KG1 (cell line): Measurements from ENCODE around the gene SPNS3.

Experiments
- DNase-seq: peaks from one replicate; lab custom pipeline; 2025; lab: John Stamatoyannopoulos, UW

Gene SPNS3

DNA sequence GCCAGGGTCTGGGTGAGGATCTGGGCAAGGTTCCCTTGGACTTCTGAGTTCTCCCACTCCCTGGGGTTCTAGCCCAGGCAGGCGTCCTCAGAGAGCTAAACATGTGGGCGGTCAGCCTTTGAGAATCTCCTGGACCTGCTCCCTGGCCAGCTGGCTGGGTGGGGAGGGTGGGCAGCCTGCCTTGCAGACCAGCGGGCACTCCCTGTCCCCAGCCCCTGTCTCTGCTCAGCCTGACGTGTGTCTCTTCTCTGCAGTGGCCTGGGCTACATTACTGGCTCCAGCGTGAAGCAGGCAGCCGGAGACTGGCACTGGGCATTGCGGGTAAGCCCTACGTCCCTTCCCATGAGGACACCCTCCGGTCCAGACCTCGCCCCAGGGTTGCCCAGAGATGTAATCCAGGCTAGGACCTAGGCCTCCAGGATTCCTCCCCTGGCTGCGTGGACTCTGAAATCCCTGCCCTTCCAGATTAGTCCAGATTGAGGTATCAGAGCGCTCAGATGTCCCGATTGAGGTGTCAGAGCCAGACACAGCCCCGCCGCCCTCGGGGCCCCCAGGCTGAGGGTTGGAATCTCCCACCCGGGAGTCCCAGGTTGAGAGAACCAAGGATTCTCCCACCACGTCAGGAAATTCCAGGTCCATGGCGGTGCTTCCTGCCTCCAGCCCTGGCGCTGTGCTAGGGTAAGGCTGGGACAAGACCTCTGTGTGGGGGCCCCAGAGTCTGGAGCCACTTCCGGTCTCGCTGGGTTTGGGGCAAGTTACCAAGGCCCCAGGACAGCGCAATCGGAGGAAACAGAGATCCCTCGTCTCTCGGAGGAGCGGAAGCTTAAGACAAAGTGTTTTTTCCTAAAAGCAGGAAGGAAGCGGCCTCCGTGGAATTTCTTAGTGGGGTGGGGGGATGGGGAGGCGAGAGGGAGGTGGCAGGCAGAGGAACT, 97.3 kb downstream of the SPNS3 start:
- DNase-seq = no peak

DNA sequence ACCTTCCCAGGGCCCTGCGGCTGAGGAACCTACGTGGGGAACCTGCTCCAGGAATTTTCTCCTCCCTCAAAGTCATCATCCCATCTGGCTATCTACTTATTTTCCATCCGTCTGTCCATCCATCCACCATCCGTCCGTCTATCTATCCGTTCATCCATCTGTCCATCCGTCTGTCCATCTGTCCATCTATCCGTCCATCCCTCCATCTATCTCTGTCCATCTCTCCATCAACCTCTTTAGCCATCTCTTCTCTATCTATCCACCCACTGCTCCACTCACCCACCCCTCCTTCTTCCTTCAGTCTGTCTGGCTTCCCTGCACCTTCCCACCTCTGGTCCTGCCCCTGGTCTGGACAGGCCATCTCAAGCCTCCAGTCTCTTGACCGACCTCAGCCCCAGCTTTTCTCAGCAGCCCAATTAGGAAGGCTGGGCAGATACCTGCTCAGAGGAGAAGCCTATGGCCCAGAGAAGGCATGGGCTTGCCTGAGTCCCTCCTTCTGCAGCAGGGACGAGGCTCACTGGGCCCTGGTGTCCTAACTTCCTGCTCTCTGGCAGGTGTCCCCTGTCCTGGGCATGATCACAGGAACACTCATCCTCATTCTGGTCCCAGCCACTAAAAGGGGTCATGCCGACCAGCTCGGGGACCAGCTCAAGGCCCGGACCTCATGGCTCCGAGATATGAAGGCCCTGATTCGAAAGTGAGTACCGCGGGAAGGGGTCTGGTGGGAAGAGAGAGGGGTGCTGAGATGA, 98.4 kb downstream of the SPNS3 start:
- no peak for DNase-seq

DNA sequence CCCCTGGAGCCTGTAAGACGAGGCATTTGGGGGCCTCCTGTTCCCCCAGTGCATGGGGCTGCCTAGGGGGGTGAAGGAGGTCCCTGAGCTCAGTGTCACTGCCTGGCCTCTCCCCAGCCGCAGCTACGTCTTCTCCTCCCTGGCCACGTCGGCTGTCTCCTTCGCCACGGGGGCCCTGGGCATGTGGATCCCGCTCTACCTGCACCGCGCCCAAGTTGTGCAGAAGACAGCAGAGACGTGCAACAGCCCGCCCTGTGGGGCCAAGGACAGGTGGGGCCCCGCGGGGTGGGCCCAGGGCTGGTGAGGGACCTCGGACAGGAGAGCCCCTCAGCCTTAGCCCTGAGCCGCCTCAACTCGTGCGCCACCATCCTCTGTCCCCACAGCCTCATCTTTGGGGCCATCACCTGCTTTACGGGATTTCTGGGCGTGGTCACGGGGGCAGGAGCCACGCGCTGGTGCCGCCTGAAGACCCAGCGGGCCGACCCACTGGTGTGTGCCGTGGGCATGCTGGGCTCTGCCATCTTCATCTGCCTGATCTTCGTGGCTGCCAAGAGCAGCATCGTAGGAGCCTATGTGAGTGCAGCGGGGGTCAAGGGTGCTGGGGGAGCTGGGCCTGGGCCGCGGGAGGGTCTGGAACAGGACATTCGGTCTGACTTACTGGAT, 99.3 kb downstream of the SPNS3 start:
- no peak for DNase-seq

DNA sequence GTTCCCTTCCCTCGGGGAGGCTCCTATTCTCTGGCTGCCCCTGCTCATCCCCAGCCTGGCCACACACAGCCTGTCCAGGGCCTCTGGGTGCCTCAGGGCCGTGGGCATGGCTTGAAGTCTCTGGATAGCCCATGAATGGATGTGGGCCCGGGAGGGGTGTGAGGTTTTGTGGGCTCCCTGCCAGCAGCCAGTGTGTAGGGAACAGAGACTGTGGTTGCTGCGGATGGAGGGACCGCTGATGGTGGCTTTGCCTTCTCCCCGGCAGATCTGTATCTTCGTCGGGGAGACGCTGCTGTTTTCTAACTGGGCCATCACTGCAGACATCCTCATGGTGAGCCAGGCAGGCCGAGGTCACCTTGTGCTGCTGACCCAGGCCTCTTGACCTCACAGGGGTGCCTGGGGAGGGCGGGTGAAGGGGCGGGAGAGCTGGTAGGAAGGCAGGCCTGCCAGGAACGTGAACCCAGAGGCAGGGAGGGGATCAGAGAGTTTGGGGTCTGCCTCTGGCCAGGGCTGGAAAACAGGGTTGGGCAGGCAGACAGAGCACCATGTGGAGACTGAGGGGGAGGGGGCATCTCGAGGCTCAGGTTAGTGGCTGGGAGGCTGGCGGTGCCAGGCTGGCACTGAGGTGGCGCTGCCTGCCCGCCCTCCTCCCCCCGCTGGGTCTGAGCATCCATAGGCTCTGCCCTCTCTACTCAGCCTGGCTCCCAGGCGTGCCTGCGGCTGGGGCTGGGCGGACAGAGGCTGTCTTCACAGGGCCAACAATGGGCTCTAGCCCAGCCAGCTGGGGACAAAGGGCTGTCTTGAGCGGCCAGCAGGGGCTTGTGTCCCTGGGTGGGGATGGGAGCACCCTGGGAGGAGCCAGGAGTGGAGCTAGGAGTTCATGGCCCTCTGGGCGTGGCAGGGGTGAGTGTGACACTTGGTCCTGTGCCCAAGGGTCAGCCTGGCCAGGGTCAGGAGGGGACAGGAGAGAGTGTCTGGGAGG, 100.1 kb downstream of the SPNS3 start:
- no peak for DNase-seq

DNA sequence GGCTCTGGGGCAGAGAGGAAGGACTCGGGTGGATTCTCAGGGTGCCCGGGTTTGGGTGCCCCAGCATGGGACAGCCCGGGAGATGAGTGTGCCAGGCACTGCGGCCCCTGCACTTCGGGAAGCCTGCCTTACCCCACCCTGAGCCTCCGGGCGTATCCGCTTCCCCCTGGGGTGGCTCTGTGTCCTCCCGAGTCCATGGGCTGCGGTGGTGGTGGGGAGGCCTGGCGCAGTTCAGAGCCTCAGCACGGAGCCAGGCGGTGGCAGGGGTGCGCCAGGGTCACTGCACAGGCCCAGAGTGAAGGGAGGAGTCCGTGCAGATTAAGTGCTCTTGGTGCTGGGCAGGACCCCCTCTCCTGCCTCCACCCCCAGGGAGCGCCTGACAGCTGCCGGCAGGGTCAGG, 100.8 kb downstream of the SPNS3 start:
- no peak for DNase-seq

DNA sequence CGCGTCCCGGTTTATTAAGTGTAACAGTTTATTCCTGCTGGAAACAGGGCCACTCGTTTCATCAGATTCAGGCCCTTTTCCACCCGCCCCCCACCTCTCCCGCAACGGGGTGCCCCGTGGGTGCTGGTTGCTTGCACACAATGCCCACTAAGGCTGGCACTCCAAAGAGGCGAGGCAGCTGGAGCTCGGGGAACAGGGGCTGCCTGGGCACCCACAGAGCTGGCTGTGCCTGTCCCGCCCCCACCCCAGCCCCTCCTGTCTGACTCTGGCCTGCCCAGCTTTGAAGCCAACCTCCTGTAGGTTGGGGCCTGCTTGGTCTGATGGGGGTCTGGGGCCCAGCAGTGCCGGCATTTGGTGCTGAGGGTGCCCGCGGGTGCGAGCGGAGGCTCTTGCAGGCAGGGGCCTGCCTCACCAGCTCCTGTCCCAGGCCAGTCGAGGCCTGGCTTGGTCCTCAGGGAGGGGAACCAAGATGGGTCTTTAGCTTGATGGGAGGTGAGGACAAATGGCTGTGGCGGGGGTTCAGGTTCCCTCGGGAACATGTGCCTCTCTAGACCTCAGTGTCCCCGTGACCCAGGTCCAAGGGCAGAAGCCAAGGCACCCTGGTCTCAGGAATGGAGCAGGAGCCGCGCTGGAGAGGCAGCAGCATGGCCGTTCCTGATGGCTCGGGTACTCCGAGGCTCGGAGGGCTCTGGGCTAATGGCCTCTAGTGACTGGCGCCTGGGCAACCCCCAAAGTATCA, 101.4 kb downstream of the SPNS3 start:
- DNase-seq = no peak

DNA sequence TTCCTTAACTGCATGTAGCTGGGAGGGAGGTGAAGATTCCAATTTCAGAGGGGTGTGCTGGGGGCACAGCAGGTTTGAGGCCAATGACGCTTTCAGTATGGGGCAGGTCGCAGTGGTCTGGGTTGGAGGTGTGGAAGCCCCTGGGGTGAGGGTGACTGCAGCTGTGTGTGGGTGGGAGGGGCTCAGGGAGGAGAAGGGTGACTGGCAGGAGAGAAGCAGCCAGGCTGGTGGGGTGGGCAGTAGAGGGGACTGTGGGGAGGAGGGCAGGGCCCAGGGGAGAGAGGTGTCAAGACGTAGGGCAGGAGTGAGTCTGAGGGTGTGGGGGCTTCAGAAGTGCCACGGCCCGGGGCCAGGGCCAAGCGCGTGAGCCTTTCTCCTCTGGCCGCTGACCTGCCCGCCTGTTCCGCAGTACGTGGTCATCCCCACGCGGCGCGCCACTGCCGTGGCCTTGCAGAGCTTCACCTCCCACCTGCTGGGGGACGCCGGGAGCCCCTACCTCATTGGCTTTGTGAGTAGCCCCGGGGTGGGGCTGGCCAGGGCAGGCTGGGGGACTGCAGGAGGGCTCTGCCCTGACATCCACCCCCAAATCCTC, 102.0 kb downstream of the SPNS3 start:
- DNase-seq = no peak

DNA sequence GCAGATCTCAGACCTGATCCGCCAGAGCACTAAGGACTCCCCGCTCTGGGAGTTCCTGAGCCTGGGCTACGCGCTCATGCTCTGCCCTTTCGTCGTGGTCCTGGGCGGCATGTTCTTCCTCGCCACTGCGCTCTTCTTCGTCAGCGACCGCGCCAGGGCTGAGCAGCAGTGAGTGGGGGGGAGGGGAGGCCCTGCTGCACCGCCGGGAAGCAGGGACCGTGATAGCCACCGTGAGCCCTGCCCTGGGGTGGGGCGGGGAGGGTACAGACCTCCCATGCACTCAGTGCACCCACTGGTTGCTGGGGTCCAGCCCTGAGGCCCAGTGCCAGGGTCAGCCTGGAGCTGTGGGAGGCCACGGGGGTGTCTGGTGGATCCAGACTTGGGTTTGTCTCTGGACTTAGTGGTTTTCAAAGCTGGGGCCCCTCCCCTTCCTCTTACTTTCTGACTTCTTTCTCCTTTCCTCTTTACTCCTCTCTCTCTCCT, 102.6 kb downstream of the SPNS3 start:
- DNase-seq = no peak

DNA sequence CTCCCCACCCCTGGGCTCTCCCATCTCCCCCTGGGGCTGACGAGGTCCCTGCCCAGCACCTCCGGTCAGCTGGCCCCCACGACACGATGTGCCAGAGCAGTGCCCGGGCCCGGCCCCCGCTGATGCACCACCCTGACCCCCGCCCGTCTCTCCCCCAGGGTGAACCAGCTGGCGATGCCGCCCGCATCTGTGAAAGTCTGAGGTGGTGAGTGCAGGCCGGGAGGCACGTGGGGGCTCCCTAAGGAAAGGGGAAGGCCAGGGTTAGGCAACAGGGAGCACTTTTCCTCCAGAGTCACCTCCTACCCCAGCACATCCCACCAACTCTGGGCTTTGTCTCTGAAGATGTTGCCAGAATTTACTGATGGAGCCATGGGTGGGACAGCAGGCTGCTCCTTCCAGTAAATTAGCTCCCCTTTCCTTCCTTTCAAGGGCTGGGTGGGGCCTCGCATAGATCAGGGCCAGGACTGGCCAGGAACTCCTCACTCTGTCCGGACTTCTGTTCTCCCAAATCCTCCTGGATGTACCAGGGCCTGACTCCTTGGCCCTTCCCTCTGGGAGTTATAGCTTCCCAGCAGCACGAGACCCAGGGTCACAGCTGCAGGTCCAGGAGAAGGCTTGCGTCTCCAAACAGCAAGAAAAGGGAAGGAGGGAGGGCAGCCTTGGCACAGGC, 103.1 kb downstream of the SPNS3 start:
- DNase-seq = no peak
